Dedifferentiated amniotic fluid mesenchymal stem cell (primary cell): ENCODE data around the gene PRG2.
"Not testable (repeated sequence)": the region's sequence is repeated elsewhere in the genome, so short reads cannot be mapped to it uniquely, and the experiment has no call there.

ENCODE experiments used
- DNase-seq: peaks from one replicate; pipeline ENCODE4 v3.0.0-alpha.2; 2016; ENCODE audit errors: extremely low spot score

Gene PRG2

GRCh38 chr11:57419146-57419545 lies 28.7 kb upstream of the PRG2 start:
- DNase-seq = no peak

GRCh38 chr11:57418131-57418530 lies 27.7 kb upstream of the PRG2 start:
- no peak for DNase-seq

GRCh38 chr11:57417056-57417455 lies 26.6 kb upstream of the PRG2 start:
- peak; percentile 33 for DNase-seq

- no peak for DNase-seq
These were observed 26.0 kb upstream of the PRG2 start for GRCh38 chr11:57416436-57416835.

GRCh38 chr11:57414612-57415212 lies 24.3 kb upstream of the PRG2 start:
- DNase-seq = no peak

- DNase-seq = no peak
These were observed 23.2 kb upstream of the PRG2 start for GRCh38 chr11:57413681-57414080.

GRCh38 chr11:57410287-57410686 lies 19.8 kb upstream of the PRG2 start:
- DNase-seq = peak; percentile 46

GRCh38 chr11:57409321-57410100 lies 19.1 kb upstream of the PRG2 start:
- DNase-seq = no peak

GRCh38 chr11:57408771-57409170 lies 18.3 kb upstream of the PRG2 start:
- no peak for DNase-seq

GRCh38 chr11:57407941-57408475 lies 17.6 kb upstream of the PRG2 start:
- no peak for DNase-seq

- DNase-seq = no peak
These were observed 16.8 kb upstream of the PRG2 start for GRCh38 chr11:57407010-57407920.

GRCh38 chr11:57406337-57406904 lies 16.0 kb upstream of the PRG2 start:
- no peak for DNase-seq

- DNase-seq = no peak
These were observed 14.9 kb upstream of the PRG2 start for GRCh38 chr11:57405271-57405860.

GRCh38 chr11:57403802-57404147 lies 13.3 kb upstream of the PRG2 start:
- DNase-seq = no peak

GRCh38 chr11:57403003-57403801 lies 12.8 kb upstream of the PRG2 start:
- not testable (repeated sequence) for DNase-seq

GRCh38 chr11:57402188-57403002 lies 11.9 kb upstream of the PRG2 start:
- DNase-seq = no peak

- DNase-seq = no peak
These were observed 9.6 kb upstream of the PRG2 start for GRCh38 chr11:57399972-57400578.

GRCh38 chr11:57399221-57399620 lies 8.8 kb upstream of the PRG2 start:
- no peak for DNase-seq

GRCh38 chr11:57397394-57397990 lies 7.0 kb upstream of the PRG2 start:
- DNase-seq = no peak
